HEK293 (cell line): ENCODE results near the gene PORCN.
A peak's percentile ranks its signal among the peaks of the same experiment; 100 is the strongest.

Experiments
- GLIS2 ChIP-seq: fragments of 450-650 bp; formaldehyde crosslinking; IDR thresholded peaks from 2 replicates; pipeline ENCODE4 v1.5.1; 2016; ENCODE audit warnings: missing biosample characterization, missing genetic modification characterization
- HOXA7 ChIP-seq: sonication (generic); formaldehyde crosslinking; IDR thresholded peaks from 2 replicates; pipeline ENCODE4 v1.8.1; 2022; ENCODE audit warnings: missing genetic modification reagents, borderline replicate concordance
- HOXD13 ChIP-seq: sonication (generic); formaldehyde crosslinking; IDR thresholded peaks from 2 replicates; pipeline ENCODE4 v1.8.0; 2022; ENCODE audit warnings: missing genetic modification reagents, borderline replicate concordance
- KLF1 ChIP-seq: fragments of 450-650 bp; formaldehyde crosslinking; IDR thresholded peaks from 2 replicates; pipeline ENCODE4 v1.5.1; 2016; ENCODE audit warnings: missing biosample characterization, missing genetic modification characterization
- KLF8 ChIP-seq: fragments of 450-650 bp; formaldehyde crosslinking; IDR thresholded peaks from 2 replicates; pipeline ENCODE4 v1.5.1; 2016; ENCODE audit warnings: missing biosample characterization, missing genetic modification characterization
- PATZ1 ChIP-seq: fragments of 450-650 bp; formaldehyde crosslinking; IDR thresholded peaks from 2 replicates; pipeline ENCODE4 v1.5.1; 2016; ENCODE audit warnings: missing biosample characterization, missing genetic modification characterization
- PRDM1 ChIP-seq: fragments of 450-650 bp; formaldehyde crosslinking; IDR thresholded peaks from 2 replicates; pipeline ENCODE4; 2016; ENCODE audit warnings: missing biosample characterization, missing genetic modification characterization
- SCRT2 ChIP-seq: fragments of 450-650 bp; formaldehyde crosslinking; IDR thresholded peaks from 2 replicates; pipeline ENCODE4 v1.5.1; 2016; ENCODE audit warnings: missing biosample characterization, missing genetic modification characterization
- WT1 ChIP-seq: fragments of 450-650 bp; formaldehyde crosslinking; IDR thresholded peaks from 2 replicates; pipeline ENCODE4 v1.5.1; 2016; ENCODE audit warnings: missing biosample characterization, missing genetic modification characterization
- ZBTB1 ChIP-seq: fragments of 450-650 bp; formaldehyde crosslinking; IDR thresholded peaks from 2 replicates; pipeline ENCODE4 v1.5.1; 2016; ENCODE audit warnings: missing biosample characterization, missing genetic modification characterization
- ZBTB44 ChIP-seq: fragments of 450-650 bp; IDR thresholded peaks from 2 replicates; pipeline ENCODE4 v1.5.1; 2018; ENCODE audit warnings: missing biosample characterization, mild to moderate bottlenecking, missing genetic modification characterization
- ZBTB49 ChIP-seq: fragments of 450-650 bp; formaldehyde crosslinking; IDR thresholded peaks from 2 replicates; pipeline ENCODE4 v1.5.1; 2016; ENCODE audit warnings: missing biosample characterization, missing genetic modification characterization, low read depth
- ZNF157 ChIP-seq: fragments of 450-650 bp; formaldehyde crosslinking; IDR thresholded peaks from 2 replicates; pipeline ENCODE4 v1.5.1; 2016; ENCODE audit warnings: missing biosample characterization, missing genetic modification characterization
- ZNF18 ChIP-seq: fragments of 450-650 bp; formaldehyde crosslinking; IDR thresholded peaks from 2 replicates; pipeline ENCODE4 v1.5.1; 2016; ENCODE audit warnings: missing biosample characterization, missing genetic modification characterization
- ZNF202 ChIP-seq: fragments of 450-650 bp; formaldehyde crosslinking; IDR thresholded peaks from 2 replicates; pipeline ENCODE4 v1.5.1; 2016; ENCODE audit warnings: missing biosample characterization, missing genetic modification characterization, borderline replicate concordance
- ZNF214 ChIP-seq: fragments of 450-650 bp; formaldehyde crosslinking; IDR thresholded peaks from 2 replicates; pipeline ENCODE4 v1.5.1; 2017; ENCODE audit warnings: missing biosample characterization, mild to moderate bottlenecking, missing genetic modification characterization, borderline replicate concordance
- ZNF221 ChIP-seq: fragments of 450-650 bp; formaldehyde crosslinking; IDR thresholded peaks from 2 replicates; pipeline ENCODE4 v1.5.1; 2017; ENCODE audit warnings: missing biosample characterization, missing genetic modification characterization, borderline replicate concordance
- ZNF350 ChIP-seq: fragments of 450-650 bp; formaldehyde crosslinking; IDR thresholded peaks from 2 replicates; pipeline ENCODE4 v1.5.0; 2017; ENCODE audit warnings: missing biosample characterization, mild to moderate bottlenecking, missing genetic modification characterization
- ZNF48 ChIP-seq: fragments of 450-650 bp; formaldehyde crosslinking; IDR thresholded peaks from 2 replicates; pipeline ENCODE4 v1.5.1; 2016; ENCODE audit warnings: missing biosample characterization, missing genetic modification characterization
- ZNF521 ChIP-seq: fragments of 450-650 bp; formaldehyde crosslinking; IDR thresholded peaks from 2 replicates; pipeline ENCODE4 v1.5.1; 2017; ENCODE audit warnings: missing biosample characterization, mild to moderate bottlenecking, missing genetic modification characterization
- ZNF560 ChIP-seq: fragments of 450-650 bp; formaldehyde crosslinking; IDR thresholded peaks from 2 replicates; pipeline ENCODE4 v1.5.1; 2017; ENCODE audit warnings: missing biosample characterization, missing genetic modification characterization, borderline replicate concordance
- ZNF580 ChIP-seq: fragments of 450-650 bp; formaldehyde crosslinking; IDR thresholded peaks from 2 replicates; pipeline ENCODE4 v1.5.1; 2016; ENCODE audit warnings: missing biosample characterization, missing genetic modification characterization
- ZNF610 ChIP-seq: fragments of 450-650 bp; formaldehyde crosslinking; IDR thresholded peaks from 2 replicates; pipeline ENCODE4 v1.5.1; 2016; ENCODE audit warnings: missing biosample characterization, missing genetic modification characterization, borderline replicate concordance
- ZNF660 ChIP-seq: fragments of 450-650 bp; IDR thresholded peaks from 2 replicates; pipeline ENCODE4 v1.5.1; 2018; ENCODE audit warnings: missing biosample characterization, mild to moderate bottlenecking, missing genetic modification characterization
- ZNF664 ChIP-seq: fragments of 450-650 bp; formaldehyde crosslinking; IDR thresholded peaks from 2 replicates; pipeline ENCODE4 v1.5.1; 2016; ENCODE audit warnings: missing biosample characterization, missing genetic modification characterization
- ZNF843 ChIP-seq: fragments of 450-650 bp; formaldehyde crosslinking; IDR thresholded peaks from 2 replicates; pipeline ENCODE4 v1.5.1; 2016; ENCODE audit warnings: missing biosample characterization, missing genetic modification characterization
- ZSCAN18 ChIP-seq: fragments of 450-650 bp; formaldehyde crosslinking; IDR thresholded peaks from 2 replicates; pipeline ENCODE4 v1.5.1; 2016; ENCODE audit warnings: missing biosample characterization, missing genetic modification characterization
- ZSCAN30 ChIP-seq: fragments of 450-650 bp; IDR thresholded peaks from 2 replicates; pipeline ENCODE4 v1.5.1; 2018; ENCODE audit warnings: missing biosample characterization, mild to moderate bottlenecking, missing genetic modification characterization, moderate library complexity

The PORCN gene

GRCh38 chrX:48521353-48522243 lies 12.8 kb downstream of the PORCN start, which contains the start of gene EBP (continued):
- TF ChIP-seq PRDM1 (tag by site-specific recombination) (peak; percentile 82), ZNF560 (tag by site-specific recombination) (no peak), WT1 (tag by site-specific recombination) (no peak), GLIS2 (tag by site-specific recombination) (peak; percentile 83), ZNF521 (tag by site-specific recombination) (no peak), ZNF48 (tag by site-specific recombination) (no peak), HOXD13 (CRISPR knock-in tag) (no peak), ZNF664 (tag by site-specific recombination) (no peak), ZNF214 (no peak), ZNF221 (tag by site-specific recombination) (no peak), ZNF350 (tag by site-specific recombination) (no peak), ZSCAN30 (0 out of 2 replicates have a peak, but pooled peaks have one; percentile 19), ZBTB49 (tag by site-specific recombination) (no peak), SCRT2 (no peak), ZNF18 (tag by site-specific recombination) (no peak), ZBTB44 (tag by site-specific recombination) (no peak; the same call in 1 of the 2 replicates), PATZ1 (tag by site-specific recombination) (peak; percentile 39), ZNF202 (tag by site-specific recombination) (no peak), KLF8 (tag by site-specific recombination) (peak; percentile 49; the same call in 1 of the 2 replicates), ZSCAN18 (tag by site-specific recombination) (no peak), ZNF660 (tag by site-specific recombination) (peak; percentile 50; the same call in 1 of the 2 replicates), ZNF610 (tag by site-specific recombination) (no peak), ZBTB1 (no peak), KLF1 (tag by site-specific recombination) (no peak; the same call in 1 of the 2 replicates), ZNF157 (tag by site-specific recombination) (no peak), HOXA7 (CRISPR knock-in tag) (no peak), ZNF580 (no peak), ZNF843 (tag by site-specific recombination) (no peak)
